Mesenchymal stem cell (in vitro differentiated cells and primary cell): ENCODE data around the gene RMI2. TPM values are rescaled to one million over a fixed set of nuclear protein-coding genes. Genes with fewer than 3 reads are reported as not detected.
A peak's percentile ranks its signal among the peaks of the same experiment; 100 is the strongest.

ENCODE experiments used
- DNase-seq: peaks from one replicate; pipeline ENCODE4 v3.0.0-alpha.2; 2013
- H2AFZ ChIP-seq: one replicate; pipeline ENCODE4 v1.6.1; 2013; ENCODE audit warnings: low read depth, mild to moderate bottlenecking, control low read depth, inconsistent platforms, low read length, moderate library complexity
- H2AK5ac ChIP-seq: 2 replicates; pipeline ENCODE4 v1.6.1; 2013; ENCODE audit warnings: low read length, moderate library complexity, mild to moderate bottlenecking, inconsistent platforms; ENCODE audit not compliant: severe bottlenecking
- H2BK120ac ChIP-seq: one replicate; pipeline ENCODE4 v1.6.1; 2013; ENCODE audit warnings: low read depth, mild to moderate bottlenecking, inconsistent platforms, low read length, moderate library complexity
- H2BK12ac ChIP-seq, 2 experiments: one replicate each; pipeline ENCODE4 v1.6.1; 2013; ENCODE audit warnings: inconsistent platforms in 2 of 2, low read length in 2 of 2, mild to moderate bottlenecking in 2 of 2, moderate library complexity in 2 of 2, control low read depth in 1 of 2
- H2BK15ac ChIP-seq: one replicate; pipeline ENCODE4 v1.6.1; 2013; ENCODE audit warnings: mild to moderate bottlenecking, low read depth, inconsistent platforms; ENCODE audit not compliant: poor library complexity, severe bottlenecking
- H2BK5ac ChIP-seq: 2 replicates; pipeline ENCODE4 v1.6.1; 2013; ENCODE audit warnings: low read depth, mild to moderate bottlenecking, low read length, control low read depth, inconsistent platforms; ENCODE audit not compliant: poor library complexity, severe bottlenecking
- H3K14ac ChIP-seq, 2 experiments: one replicate each; pipeline ENCODE4 v1.6.1; 2013; ENCODE audit warnings: inconsistent platforms in 2 of 2, low read length in 2 of 2, control low read depth in 1 of 2, mild to moderate bottlenecking in 1 of 2, moderate library complexity in 1 of 2
- H3K18ac ChIP-seq, 2 experiments: one replicate each; pipeline ENCODE4 v1.6.1; 2013; ENCODE audit warnings: inconsistent platforms in 2 of 2, low read length in 2 of 2, control low read depth in 1 of 2, low read depth in 1 of 2, mild to moderate bottlenecking in 1 of 2
- H3K23ac ChIP-seq, 2 experiments: one replicate each; pipeline ENCODE4 v1.6.1; 2013; ENCODE audit warnings: inconsistent platforms in 2 of 2, low read length in 2 of 2, mild to moderate bottlenecking in 2 of 2, moderate library complexity in 2 of 2, control low read depth in 1 of 2
- H3K27ac ChIP-seq: 2 replicates; pipeline ENCODE4 v1.5.1; 2013; ENCODE audit warnings: mild to moderate bottlenecking, moderate library complexity, low read length, control low read depth, inconsistent platforms; ENCODE audit not compliant: poor library complexity, severe bottlenecking
- H3K27me3 ChIP-seq, 2 experiments: 2 replicates each; pipeline versions ENCODE4 v1.6.1 to v1.7.0; 2013; ENCODE audit warnings: low read length in 2 of 2, mild to moderate bottlenecking in 2 of 2, moderate library complexity in 2 of 2, control low read depth in 1 of 2, inconsistent platforms in 1 of 2; ENCODE audit not compliant: control insufficient read depth in 1 of 2, insufficient read depth in 1 of 2
- H3K36me3 ChIP-seq, 2 experiments: 2 replicates each; pipeline versions ENCODE4 v1.6.1 to v1.7.0; 2013; ENCODE audit warnings: low read length in 2 of 2, control low read depth in 1 of 2, inconsistent platforms in 1 of 2, low read depth in 1 of 2, mild to moderate bottlenecking in 1 of 2; ENCODE audit not compliant: insufficient read depth in 2 of 2, control insufficient read depth in 1 of 2
- H3K4ac ChIP-seq, 2 experiments: one replicate each; pipeline ENCODE4 v1.6.1; 2013; ENCODE audit warnings: inconsistent platforms in 2 of 2, low read length in 2 of 2, mild to moderate bottlenecking in 2 of 2, moderate library complexity in 2 of 2, control low read depth in 1 of 2, low read depth in 1 of 2
- H3K4me1 ChIP-seq: 2 replicates; pipeline ENCODE4 v1.6.1; 2013; ENCODE audit warnings: low read depth, low read length, control low read depth; ENCODE audit not compliant: control insufficient read depth, insufficient read depth
- H3K4me2 ChIP-seq: 2 replicates; pipeline ENCODE4 v1.6.1; 2013; ENCODE audit warnings: low read length, mild to moderate bottlenecking, inconsistent platforms; ENCODE audit not compliant: poor library complexity, severe bottlenecking
- H3K4me3 ChIP-seq, 2 experiments: 2 replicates each; pipeline versions ENCODE4 v1.5.1 to v1.7.0; 2013; ENCODE audit warnings: low read length in 2 of 2, mild to moderate bottlenecking in 2 of 2, control low read depth in 1 of 2, low read depth in 1 of 2; ENCODE audit not compliant: insufficient read depth in 1 of 2
- H3K79me1 ChIP-seq: replicated peaks from 2 replicates; pipeline ENCODE4 v1.6.1; 2013; ENCODE audit warnings: mild to moderate bottlenecking, control low read depth, low read length, inconsistent platforms; ENCODE audit not compliant: poor library complexity, severe bottlenecking
- H3K9ac ChIP-seq: 2 replicates; pipeline ENCODE4 v1.7.0; 2013; ENCODE audit warnings: mild to moderate bottlenecking, low read length, moderate library complexity
- H3K9me3 ChIP-seq: 2 replicates; pipeline ENCODE4 v1.7.0; 2013; ENCODE audit warnings: mild to moderate bottlenecking, low read length; ENCODE audit not compliant: control insufficient read depth
- H4K8ac ChIP-seq: one replicate; pipeline ENCODE4 v1.6.1; 2013; ENCODE audit warnings: inconsistent platforms, mild to moderate bottlenecking, low read length, moderate library complexity
- H4K91ac ChIP-seq: one replicate; pipeline ENCODE4 v1.6.1; 2013; ENCODE audit warnings: mild to moderate bottlenecking, low read length, inconsistent platforms
- WGBS: methylation state at CpG from one replicate; pipeline ENCODE4 v1.1.7; 2013; ENCODE audit warnings: mixed read lengths; 5-methylcytosine and 5-hydroxymethylcytosine counted together
- small RNA-seq: library from polyadenylated mRNA; stranded (forward); fragments of <200 nt; extraction: miRNeasy Mini kit (QIAGEN cat#:217004); gene quantifications from one replicate; pipeline ENCODE3, GENCODE V24; 2013; ENCODE audit warnings: low read depth

Gene RMI2

GRCh38 chr16:11398851-11399250 lies 53.6 kb downstream of the RMI2 start:
- no peak overlapping the region for H3K4me2 ChIP-seq
- H3K4me1 ChIP-seq, result peaks cover 5% of the 10 kb centered on the region
- H3K27ac ChIP-seq, result no peak overlapping the region
- DNase-seq, result no peak
- no peak overlapping the region for H4K91ac ChIP-seq
- H2BK5ac ChIP-seq, result no peak overlapping the region
- no peak overlapping the region for H2AFZ ChIP-seq
- no peaks in the 10 kb centered on the region for H3K79me1 ChIP-seq
- H3K27me3 ChIP-seq, result peaks cover 14 to 50% of the 10 kb centered on the region in 2 experiments
- H2BK12ac ChIP-seq, result no peak overlapping the region
- no peaks in the 10 kb centered on the region for H3K9me3 ChIP-seq
- no peak overlapping the region for H2AK5ac ChIP-seq
- H2BK120ac ChIP-seq, result no peak overlapping the region
- no peak overlapping the region for H3K9ac ChIP-seq
- no peak overlapping the region for H3K18ac ChIP-seq
- H3K4me3 ChIP-seq, result no peak overlapping the region
- no peak overlapping the region for H4K8ac ChIP-seq
- H3K4ac ChIP-seq, result no peak overlapping the region
- H3K23ac ChIP-seq, result no peak overlapping the region
- no peaks in the 10 kb centered on the region for H3K36me3 ChIP-seq
- 86% methylated on average over 14 of the region's 14 CpGs for WGBS
- H3K14ac ChIP-seq, result no peak overlapping the region
- H2BK15ac ChIP-seq, result no peak overlapping the region

GRCh38 chr16:11399261-11399831 lies 54.1 kb downstream of the RMI2 start:
- Histone ChIP-seq H3K27me3 (peaks cover 14 to 53% of the 10 kb centered on the region in 2 experiments), H2BK12ac (no peak overlapping the region), H2BK5ac (no peak overlapping the region), H3K9ac (no peak overlapping the region), H2AFZ (peak overlapping the region; percentile 24), H4K8ac (no peak overlapping the region), H3K4me3 (no peak overlapping the region), H2BK120ac (no peak overlapping the region), H3K23ac (no peak overlapping the region), H2AK5ac (no peak overlapping the region), H4K91ac (no peak overlapping the region), H3K27ac (no peak overlapping the region), H3K4ac (no peak overlapping the region), H3K79me1 (no peaks in the 10 kb centered on the region), H3K9me3 (no peaks in the 10 kb centered on the region), H3K18ac (no peak overlapping the region), H3K4me2 (no peak overlapping the region), H3K14ac (no peak overlapping the region), H3K36me3 (no peaks in the 10 kb centered on the region), H2BK15ac (no peak overlapping the region), H3K4me1 (peaks cover 5% of the 10 kb centered on the region)
- DNase-seq, result no peak
- 89% methylated on average over 22 of the region's 22 CpGs for WGBS

- no peak overlapping the region for H2BK120ac ChIP-seq
- H3K36me3 ChIP-seq, result no peaks in the 10 kb centered on the region
- WGBS, result 93% methylated on average over 6 of the region's 7 CpGs
- no peak overlapping the region for H3K27ac ChIP-seq
- H3K18ac ChIP-seq, result no peak overlapping the region
- no peak overlapping the region for H2BK12ac ChIP-seq
- H3K79me1 ChIP-seq, result no peaks in the 10 kb centered on the region
- no peak overlapping the region for H2BK15ac ChIP-seq
- peaks cover 18 to 53% of the 10 kb centered on the region in 2 experiments for H3K27me3 ChIP-seq
- no peak for DNase-seq
- no peak overlapping the region for H3K4me2 ChIP-seq
- H2AFZ ChIP-seq, result no peak overlapping the region
- no peak overlapping the region for H4K8ac ChIP-seq
- H3K23ac ChIP-seq, result no peak overlapping the region
- no peak overlapping the region for H2AK5ac ChIP-seq
- H2BK5ac ChIP-seq, result no peak overlapping the region
- no peak overlapping the region for H3K4ac ChIP-seq
- H3K9me3 ChIP-seq, result no peaks in the 10 kb centered on the region
- no peak overlapping the region for H3K9ac ChIP-seq
- peaks cover 3% of the 10 kb centered on the region for H3K4me1 ChIP-seq
- no peak overlapping the region for H3K4me3 ChIP-seq
- H3K14ac ChIP-seq, result no peak overlapping the region
- H4K91ac ChIP-seq, result no peak overlapping the region
Measured at GRCh38 chr16:11400076-11400475, 54.8 kb downstream of the RMI2 start.

Small RNA genes within 50 kb of the gene (small RNA-seq; reads per million reads assigned to genes)
- not detected for gene AC099489.2
- gene MIR548H2, result not detected
- gene RF00019, result not detected
